Stimulated activated CD8-positive, alpha-beta memory T cell treated with anti-CD3 and anti-CD28 coated beads, Interleukin-12 subunit alpha, Interleukin-12 subunit beta, amount 100 ng/mL, for 1 hour (primary cell): ENCODE data around the gene EXOSC9.

Source experiments
- DNase-seq: peaks from one replicate; pipeline ENCODE4 v3.0.0-alpha.2; 2020; ENCODE audit warnings: low read depth

The EXOSC9 gene

GRCh38 chr4:121824950-121825349 lies 23.8 kb downstream of the EXOSC9 start:
- no peak for DNase-seq

- DNase-seq, result no peak
Observed at GRCh38 chr4:121827853-121828252, 26.7 kb downstream of the EXOSC9 start.

GRCh38 chr4:121829511-121829910 lies 28.4 kb downstream of the EXOSC9 start:
- no peak for DNase-seq

GRCh38 chr4:121838136-121838535 lies 37.0 kb downstream of the EXOSC9 start:
- no peak for DNase-seq

- DNase-seq, result no peak
Observed at GRCh38 chr4:121842862-121843261, 41.7 kb downstream of the EXOSC9 start.

GRCh38 chr4:121846662-121847061 lies 45.5 kb downstream of the EXOSC9 start:
- no peak for DNase-seq

- no peak for DNase-seq
Observed at GRCh38 chr4:121851354-121851753, 50.2 kb downstream of the EXOSC9 start.

GRCh38 chr4:121860121-121860520 lies 59.0 kb downstream of the EXOSC9 start:
- no peak for DNase-seq

- no peak for DNase-seq
Observed at GRCh38 chr4:121861426-121861825, 60.3 kb downstream of the EXOSC9 start.

GRCh38 chr4:121863799-121864198 lies 62.7 kb downstream of the EXOSC9 start:
- no peak for DNase-seq
